Measurements from ENCODE around the gene PRSS33.

The PRSS33 gene

DNA sequence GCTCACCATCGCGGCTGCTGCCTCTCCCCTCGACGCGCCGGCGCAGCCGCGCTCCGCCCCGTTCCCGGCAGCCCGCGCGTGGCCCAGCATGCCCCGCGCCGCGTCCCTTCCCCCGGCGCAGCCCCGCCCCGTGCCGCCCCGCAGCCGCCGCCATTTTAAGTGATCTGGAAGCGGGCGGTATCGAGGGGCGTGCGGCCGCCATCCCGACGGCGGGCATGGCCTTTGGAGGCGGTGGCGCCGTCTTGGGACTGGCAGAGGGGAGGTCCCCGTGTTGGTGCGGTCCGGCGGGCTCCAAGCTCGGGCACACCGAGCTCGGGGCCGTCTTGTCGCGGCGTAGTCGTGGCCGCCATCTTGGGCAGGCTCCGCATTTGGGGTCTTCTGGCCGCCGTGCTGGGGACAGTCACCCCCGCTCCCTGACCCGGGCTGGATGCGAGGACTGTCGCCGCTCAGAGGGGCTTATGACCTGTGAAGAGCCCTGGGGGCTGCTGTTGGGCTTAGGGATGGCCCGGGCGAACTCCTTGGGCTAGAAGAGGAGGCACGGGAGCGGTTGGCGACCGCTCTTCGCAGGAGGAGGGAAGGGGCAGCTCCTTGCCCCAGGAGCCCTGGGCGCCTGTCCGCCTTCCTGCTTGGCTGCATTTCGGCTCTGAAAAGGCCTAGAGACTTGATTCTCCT is 10.0 kb downstream of the PRSS33 start, which contains the start of gene ELOB:
TSS of gene ELOB (minus strand) at position 50 of the 672 bp plus-strand sequence. CDS start at position 9, 41 bp downstream.
- peak; percentile 87 for DNase-seq (ENCODE audit: low spot score)

GRCh38 chr16:2776500-2777139 is 10.7 kb downstream of the PRSS33 start:
- DNase-seq (ENCODE audit: low spot score): no peak

DNA sequence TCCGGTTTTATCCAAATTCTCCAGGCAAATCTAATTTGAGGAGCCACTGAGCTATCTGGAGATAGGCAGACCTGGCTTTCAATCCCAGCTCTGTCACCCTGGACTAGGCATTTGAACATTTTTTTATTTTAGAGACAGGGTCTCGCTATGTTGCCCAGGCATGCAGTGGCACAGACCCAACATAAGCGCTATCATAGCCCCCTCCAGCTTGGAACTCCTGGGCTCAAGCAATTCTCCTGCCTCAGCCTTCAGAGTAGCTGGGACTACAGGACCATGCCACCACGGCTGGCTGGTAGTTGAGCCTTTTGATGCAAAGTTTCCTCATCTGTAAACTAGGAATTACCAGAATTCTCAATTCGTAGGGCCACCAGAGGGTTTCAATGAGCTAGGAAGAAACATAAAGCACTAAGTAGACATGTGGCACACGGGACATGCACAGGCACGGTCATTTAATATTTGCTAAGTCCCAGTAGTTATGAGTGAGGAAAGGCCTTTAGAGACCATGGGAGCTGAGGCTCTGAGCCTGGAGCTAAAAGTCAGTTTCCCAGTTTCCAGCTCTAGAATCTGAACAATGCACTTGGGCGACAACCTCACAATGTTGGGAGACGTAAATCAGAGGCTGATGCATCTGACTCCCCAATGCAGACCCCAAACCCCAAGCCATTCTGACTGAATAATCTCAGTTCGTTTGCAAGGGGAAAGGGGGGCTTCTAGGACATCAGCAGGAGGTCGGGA is 11.4 kb downstream of the PRSS33 start:
- no peak for DNase-seq (ENCODE audit: low spot score)

- no peak for DNase-seq (ENCODE audit: low spot score)
Observed at GRCh38 chr16:2775131-2775716, 12.1 kb downstream of the PRSS33 start.

- no peak for DNase-seq (ENCODE audit: low spot score)
Observed at GRCh38 chr16:2774161-2774891, 13.0 kb downstream of the PRSS33 start.

DNA sequence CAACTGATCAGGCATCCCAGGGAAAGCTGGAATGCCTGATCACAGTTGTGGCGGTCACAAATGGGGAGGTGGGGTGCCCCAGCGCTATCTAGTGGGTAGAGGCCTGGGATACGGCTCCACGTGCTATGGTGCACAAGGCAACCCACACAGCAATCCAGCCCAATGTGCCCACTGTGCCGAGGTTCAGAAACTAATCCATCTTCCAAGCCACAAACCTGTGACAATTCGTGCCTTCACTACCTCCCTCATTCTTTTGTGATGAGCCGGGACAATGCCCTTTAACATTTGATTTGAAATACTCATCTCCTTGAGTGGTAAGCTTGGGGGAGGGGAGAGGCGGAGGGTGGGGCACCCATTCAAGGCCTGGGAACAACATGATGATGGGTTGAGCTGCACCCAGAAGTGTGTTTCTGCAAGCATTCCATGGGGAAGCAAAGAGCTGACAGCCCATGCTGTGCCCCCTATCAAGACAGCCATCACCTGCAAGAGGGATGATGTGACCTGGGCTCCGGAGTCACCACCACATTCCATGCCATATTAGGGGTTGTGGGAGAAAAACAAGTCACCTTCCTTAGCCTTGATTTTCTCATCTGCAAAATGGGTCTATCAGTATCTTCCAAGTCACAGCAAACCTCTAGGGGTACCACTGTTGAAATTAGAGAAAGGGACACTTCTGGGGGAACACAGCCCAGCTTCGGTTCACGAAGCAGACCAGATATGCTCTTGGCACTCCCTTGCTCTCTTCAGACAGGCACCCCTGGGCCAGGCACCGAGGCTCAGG is 14.0 kb downstream of the PRSS33 start:
- no peak for DNase-seq (ENCODE audit: low spot score)

- no peak for DNase-seq (ENCODE audit: low spot score)
Observed at GRCh38 chr16:2771496-2772402, 15.6 kb downstream of the PRSS33 start.

GRCh38 chr16:2770057-2770951 is 17.1 kb downstream of the PRSS33 start:
- DNase-seq (ENCODE audit: low spot score): no peak

DNA sequence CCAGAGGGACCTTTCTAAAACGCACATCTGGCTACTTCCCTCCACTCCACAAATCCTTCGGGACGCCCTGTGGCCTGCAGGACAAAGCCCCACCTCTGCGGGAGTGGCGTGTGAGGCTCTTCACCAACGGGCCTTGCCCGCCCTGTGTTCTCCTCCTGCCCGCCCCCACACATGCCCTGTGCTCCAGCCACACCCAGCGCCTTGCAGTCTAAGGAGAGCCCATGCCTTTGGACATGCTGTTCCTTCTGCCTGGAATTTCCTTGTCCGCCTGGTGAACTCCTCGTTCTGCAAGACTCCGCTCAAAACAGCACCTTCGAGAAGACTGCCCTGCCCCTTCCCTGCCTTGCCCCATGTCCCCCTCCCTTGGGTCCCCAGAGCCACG is 17.7 kb downstream of the PRSS33 start:
- no peak for DNase-seq (ENCODE audit: low spot score)

- DNase-seq (ENCODE audit: low spot score): no peak
Observed at GRCh38 chr16:2769100-2769529, 18.2 kb downstream of the PRSS33 start.

DNA sequence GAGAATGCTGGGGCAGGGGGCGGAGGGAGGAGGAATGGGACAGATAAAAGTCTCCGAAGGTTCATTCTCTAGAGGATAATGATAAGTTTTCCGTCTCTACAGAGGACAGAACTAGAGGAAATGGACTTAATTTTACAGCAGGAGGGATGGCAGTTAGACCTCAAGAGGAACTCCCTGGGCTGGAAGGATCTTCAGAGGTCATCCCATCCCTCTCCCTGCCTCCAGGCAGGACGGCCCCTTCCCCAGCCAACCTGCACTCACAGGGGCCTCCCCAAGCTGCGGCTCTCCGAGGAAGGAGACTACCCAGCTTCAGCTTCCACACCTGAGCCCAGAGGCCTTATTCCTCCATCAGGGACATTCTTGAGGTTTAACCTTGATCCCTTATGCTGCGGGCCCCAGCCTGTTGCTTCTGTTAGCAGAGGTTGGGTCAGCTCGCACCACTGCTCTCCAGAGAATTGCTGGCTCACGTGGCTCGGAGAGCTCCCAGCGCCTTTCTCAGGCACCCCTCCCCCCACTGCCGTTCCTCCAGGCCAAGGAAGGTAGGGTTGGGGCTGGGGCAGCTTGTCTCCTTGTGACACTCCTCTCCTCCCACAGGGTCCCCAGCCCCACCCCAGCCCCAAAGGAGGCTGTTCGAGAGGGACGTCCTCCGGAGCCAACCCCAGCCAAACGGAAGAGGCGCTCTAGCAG is 18.8 kb downstream of the PRSS33 start:
- DNase-seq (ENCODE audit: low spot score): no peak

DNA sequence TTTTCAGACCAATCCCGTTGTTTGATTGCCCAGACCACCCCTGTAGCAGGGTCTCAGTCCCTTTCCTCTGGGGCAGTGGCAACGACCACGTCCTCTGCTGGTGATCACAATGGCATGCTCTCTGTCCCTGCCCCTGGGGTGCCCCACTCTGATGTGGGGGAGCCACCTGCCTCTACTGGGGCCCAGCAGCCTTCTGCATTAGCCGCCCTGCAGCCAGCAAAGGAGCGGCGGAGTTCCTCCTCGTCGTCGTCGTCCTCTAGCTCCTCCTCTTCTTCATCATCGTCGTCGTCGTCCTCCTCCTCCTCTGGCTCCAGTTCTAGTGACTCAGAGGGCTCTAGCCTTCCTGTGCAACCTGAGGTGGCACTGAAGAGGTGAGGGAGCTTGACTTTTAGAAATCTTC is 19.5 kb downstream of the PRSS33 start:
- no peak for DNase-seq (ENCODE audit: low spot score)

DNA sequence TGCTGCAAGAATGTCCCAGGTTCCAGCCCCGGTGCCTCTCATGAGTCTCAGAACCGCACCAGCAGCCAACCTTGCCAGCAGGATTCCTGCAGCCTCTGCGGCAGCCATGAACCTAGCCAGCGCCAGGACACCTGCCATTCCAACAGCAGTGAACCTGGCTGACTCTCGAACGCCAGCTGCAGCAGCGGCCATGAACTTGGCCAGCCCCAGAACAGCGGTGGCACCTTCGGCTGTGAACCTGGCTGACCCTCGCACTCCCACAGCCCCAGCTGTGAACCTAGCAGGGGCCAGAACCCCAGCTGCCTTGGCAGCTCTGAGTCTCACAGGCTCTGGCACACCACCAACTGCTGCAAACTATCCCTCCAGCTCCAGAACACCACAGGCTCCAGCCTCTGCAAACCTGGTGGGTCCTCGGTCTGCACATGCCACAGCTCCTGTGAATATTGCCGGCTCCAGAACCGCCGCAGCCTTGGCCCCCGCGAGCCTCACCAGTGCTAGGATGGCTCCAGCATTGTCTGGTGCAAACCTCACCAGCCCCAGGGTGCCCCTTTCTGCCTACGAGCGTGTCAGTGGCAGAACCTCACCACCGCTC is 20.1 kb downstream of the PRSS33 start:
- DNase-seq (ENCODE audit: low spot score): no peak

DNA sequence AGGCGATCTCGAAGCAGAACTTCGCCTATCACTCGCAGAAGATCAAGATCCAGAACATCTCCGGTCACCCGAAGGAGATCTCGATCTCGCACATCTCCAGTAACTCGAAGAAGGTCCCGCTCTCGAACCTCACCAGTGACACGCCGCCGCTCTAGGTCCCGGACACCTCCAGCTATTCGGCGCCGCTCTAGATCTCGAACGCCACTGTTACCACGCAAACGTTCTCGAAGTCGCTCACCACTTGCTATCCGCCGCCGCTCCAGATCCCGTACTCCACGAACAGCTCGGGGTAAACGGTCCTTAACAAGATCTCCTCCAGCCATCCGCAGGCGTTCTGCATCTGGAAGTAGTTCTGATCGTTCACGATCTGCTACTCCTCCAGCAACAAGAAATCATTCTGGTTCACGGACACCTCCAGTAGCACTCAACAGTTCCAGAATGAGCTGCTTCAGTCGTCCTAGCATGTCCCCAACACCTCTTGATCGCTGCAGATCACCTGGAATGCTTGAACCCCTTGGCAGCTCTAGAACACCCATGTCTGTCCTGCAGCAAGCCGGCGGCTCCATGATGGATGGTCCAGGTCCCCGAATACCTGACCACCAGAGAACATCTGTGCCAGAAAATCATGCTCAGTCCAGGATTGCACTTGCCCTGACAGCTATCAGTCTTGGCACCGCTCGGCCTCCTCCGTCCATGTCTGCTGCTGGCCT is 20.8 kb downstream of the PRSS33 start:
- no peak for DNase-seq (ENCODE audit: low spot score)

DNA sequence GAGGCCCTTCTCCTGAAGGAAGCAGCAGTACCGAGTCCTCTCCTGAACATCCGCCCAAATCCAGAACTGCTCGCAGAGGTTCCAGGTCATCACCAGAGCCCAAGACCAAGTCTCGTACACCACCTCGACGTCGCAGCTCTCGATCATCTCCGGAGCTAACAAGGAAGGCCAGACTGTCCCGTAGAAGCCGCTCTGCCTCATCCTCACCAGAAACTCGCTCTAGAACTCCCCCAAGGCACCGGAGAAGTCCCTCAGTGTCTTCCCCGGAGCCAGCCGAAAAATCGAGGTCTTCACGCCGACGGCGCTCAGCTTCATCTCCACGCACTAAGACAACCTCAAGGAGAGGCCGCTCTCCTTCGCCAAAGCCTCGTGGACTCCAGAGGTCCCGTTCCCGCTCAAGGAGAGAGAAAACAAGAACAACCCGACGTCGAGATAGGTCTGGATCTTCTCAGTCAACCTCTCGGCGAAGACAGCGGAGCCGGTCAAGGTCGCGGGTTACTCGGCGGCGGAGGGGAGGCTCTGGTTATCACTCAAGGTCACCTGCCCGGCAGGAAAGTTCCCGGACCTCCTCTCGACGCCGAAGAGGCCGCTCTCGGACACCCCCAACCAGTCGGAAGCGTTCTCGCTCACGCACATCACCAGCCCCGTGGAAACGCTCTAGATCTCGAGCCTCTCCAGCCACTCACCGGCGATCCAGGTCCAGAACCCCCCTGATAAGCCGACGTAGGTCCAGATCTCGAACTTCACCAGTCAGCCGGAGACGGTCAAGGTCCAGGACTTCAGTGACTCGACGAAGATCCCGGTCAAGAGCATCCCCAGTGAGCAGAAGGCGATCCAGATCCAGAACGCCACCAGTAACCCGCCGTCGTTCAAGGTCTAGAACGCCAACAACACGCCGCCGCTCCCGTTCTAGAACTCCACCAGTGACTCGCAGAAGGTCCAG is 21.6 kb downstream of the PRSS33 start:
- no peak for DNase-seq (ENCODE audit: low spot score)

- DNase-seq (ENCODE audit: low spot score): no peak
Observed at GRCh38 chr16:2764718-2765117, 22.6 kb downstream of the PRSS33 start.
